HG02678 (cell line): ENCODE results near the gene GRID2.
"Not testable (repeated sequence)": the region's sequence is repeated elsewhere in the genome, so short reads cannot be mapped to it uniquely, and the experiment has no call there.

Source experiments
- ATAC-seq: cut with Tn5 transposase; IDR thresholded peaks from one replicate; pipeline ENCODE4 v1.9.1; 2021; ENCODE audit warnings: mild to moderate bottlenecking, moderate library complexity; ENCODE audit not compliant: unreplicated experiment

GRID2 gene

GRCh38 chr4:93646233-93646930 is 1342.6 kb downstream of the GRID2 start:
- peak; percentile 45 for ATAC-seq

DNA sequence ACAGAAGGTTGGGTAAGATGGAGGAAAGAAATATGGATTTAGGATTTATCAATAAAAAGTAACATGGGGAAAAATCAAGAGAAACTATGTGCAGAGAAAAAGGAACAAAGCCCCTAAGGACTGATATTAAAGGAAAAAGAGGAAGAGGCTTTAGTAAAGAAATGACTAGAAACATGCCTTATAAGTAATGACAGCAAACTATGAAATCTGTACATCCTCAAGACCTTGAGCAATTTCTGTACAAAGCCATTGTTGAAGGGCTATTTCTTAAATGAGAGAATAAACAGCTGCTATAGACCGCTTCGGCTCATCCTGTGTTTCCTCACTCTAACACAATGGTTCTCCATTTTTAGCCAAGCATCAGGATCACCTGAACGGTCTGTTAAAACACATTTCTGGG is 1344.5 kb downstream of the GRID2 start:
- no peak for ATAC-seq

GRCh38 chr4:93649828-93650227 is 1346.1 kb downstream of the GRID2 start:
- no peak for ATAC-seq

DNA sequence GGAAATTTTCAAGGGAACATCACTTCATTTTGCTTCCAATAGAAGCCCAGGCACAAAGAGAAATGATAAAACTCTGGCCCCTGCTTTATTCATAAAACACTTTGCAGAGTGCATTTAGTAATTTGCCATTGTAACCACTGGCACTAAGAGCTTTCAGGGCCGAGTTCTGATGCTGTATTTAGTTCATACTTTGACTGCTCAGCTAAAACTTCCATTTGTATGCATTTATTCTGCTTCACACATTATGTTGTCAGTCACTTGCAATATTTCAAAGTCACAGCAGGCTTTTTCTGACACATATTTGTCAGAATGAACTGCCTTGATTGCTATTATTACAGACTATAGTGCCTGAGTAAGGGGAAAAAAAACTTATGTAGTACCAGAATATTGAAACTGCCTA is 1350.4 kb downstream of the GRID2 start:
- no peak for ATAC-seq

- ATAC-seq: peak; percentile 53
Measured at GRCh38 chr4:93657527-93657926, 1353.8 kb downstream of the GRID2 start.

DNA sequence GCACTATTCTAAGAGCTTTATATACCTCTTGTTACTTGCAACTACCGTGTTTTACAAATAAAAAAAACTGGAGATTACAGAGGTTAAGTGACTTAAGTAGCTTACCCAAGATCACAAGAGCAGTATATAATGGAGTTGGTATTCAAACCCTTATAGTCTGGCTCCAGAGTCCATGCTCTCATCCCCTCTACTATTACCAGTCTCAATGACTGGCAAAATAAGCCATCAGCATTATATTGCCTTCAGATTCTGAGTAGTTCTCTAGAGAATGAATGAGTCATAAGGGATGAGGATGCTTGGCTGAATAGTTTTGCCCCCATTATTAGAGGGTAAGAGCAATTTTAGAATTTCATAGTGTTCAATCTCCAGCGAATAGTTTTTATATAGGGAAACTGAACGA is 1354.7 kb downstream of the GRID2 start:
- ATAC-seq: no peak

GRCh38 chr4:93659629-93660028 is 1355.9 kb downstream of the GRID2 start:
- ATAC-seq: no peak

- no peak for ATAC-seq
Measured at GRCh38 chr4:93660036-93660435, 1356.3 kb downstream of the GRID2 start.

- ATAC-seq: no peak
Measured at GRCh38 chr4:93670434-93670833, 1366.7 kb downstream of the GRID2 start.

DNA sequence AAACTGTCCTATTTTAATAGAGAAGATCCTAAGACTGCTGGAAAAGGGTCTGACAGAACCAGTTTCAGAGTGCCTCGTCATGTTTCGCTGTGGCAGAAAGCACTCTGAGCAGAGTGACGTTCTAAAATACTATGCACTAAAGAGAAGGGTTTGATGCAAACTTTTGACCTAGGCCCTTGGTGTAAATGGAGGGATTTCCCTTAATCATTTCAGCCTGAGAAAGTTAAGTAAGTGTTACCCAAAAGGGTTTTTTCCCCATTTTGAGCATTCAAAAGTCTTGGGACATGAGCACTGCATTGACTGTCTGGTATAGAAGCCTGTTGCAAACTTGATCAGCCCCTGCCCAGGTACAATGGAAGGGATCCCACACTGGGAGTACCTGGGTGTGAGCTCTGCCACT is 1367.3 kb downstream of the GRID2 start:
- ATAC-seq: no peak

DNA sequence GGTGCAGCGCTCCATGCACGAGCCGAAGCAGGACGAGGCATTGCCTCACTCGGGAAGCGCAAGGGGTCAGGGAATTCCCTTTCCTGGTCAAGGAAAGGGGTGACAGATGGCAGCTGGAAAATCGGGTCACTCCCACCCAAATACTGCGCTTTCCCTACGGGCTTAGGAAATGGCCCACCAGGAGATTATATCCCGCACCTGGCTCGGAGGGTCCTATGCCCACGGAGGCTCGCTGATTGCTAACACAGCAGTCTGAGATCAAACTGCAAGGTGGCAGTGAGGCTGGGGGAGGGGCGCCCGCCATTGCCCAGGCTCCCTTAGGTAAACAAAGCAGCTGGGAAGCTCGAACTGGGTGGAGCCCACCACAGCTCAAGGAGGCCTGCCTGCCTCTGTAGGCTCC is 1373.2 kb downstream of the GRID2 start:
- ATAC-seq: not testable (repeated sequence)

- ATAC-seq: no peak
Measured at GRCh38 chr4:93684571-93684970, 1380.8 kb downstream of the GRID2 start.

DNA sequence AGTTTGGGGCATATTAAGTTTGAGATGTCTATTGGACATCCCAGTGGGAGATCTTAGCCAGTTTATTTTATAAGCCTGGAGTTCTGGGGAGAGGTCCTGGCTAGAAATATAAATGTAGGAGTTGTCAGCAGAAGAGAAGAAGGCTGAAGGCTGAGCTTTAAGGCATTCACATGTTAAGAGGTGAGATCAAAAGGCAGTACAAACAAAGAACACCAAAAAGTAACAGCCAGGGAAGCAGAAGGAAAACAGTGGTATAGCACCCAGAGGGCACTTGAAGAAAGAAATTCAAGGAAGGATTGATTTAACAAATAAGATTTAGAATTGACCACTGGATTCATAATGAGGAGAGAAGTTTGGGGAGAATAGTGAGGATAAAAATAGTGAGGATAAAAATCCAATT is 1383.5 kb downstream of the GRID2 start:
- no peak for ATAC-seq

DNA sequence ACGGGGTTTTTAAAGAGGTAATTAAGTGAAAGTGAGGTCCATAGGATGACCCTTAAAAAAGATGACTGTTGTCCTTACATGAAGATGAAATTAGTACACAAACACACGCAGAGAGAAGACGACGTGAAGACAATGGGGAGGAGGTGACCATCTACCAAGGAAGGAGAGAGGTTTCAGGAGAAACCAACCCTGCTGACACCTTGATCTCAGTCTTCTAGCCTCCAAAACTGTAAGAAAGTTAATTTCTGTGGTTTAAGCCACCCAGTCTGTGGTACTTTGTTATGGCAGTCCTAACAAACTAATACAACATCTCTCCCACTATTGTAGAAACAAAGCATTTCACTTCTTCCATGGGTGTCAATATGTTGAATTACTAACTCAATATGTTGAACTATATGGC is 1385.2 kb downstream of the GRID2 start:
- no peak for ATAC-seq

DNA sequence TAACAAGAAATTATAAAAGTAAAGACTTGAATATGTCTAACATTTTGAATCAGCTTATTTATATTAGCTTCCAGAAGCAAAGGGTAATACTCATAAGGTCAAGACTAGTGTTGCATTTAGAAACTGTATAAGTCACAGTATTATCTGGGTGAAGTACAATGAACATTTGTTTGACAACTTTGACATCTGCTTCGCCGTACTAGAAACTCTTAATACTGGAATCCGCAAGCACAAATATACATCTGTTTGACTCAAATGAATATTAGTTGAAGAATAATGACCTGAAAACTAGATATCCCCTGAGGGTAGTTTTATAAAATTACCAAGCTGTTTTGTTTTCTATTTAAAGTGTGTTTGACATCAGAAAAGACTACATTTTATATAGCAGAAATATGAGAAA is 1389.4 kb downstream of the GRID2 start:
- ATAC-seq: no peak

DNA sequence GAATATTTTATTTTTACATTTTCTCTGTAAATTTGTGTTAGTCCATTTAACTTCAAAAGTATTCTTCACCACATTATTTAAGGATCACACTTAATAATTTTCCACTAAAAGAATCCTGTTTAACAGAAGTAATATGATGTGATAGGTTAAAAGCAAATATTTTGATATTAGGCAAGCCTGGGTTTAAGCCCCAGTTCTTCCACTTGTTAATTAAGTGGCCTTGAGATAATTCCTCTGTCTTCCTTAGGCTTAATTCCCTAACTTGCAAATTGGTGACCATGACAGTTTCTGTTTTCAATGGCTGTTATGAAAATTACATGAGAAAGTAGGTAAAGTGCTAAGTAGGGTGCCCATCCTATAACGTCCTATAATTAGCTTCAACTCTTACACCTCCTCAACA is 1394.9 kb downstream of the GRID2 start:
- ATAC-seq: no peak

GRCh38 chr4:93700571-93700970 is 1396.8 kb downstream of the GRID2 start:
- no peak for ATAC-seq

GRCh38 chr4:93710101-93710846 is 1406.5 kb downstream of the GRID2 start:
- ATAC-seq: peak; percentile 76

DNA sequence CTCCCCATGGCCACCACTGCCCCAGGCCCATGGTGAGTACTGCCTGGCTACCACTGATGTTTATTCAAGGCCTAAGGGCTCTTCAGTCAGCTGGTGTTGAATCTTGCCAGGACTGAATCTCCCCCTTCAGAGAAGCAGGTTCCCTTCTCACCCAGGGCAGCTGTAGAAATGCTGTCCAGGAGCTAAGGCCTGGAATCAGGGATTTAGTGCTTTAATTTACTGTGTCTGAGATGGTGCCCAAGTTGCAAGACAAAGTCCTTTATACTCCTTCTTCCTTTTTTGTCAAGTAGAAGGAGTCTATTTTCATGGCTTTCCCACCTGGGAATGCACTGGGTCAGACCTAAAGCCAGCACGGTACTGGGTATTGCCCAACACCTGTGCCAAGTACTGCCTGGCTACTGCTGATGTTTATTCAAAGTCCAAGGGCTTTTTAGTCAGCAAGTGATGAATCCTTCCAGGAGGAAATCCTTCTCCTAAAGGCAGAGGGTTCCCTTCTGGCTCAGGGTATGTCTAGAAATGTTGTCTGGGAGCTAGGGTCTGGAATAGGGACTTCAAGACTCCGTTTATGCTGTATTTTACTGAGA is 1407.2 kb downstream of the GRID2 start:
- ATAC-seq: peak; percentile 10

- no peak for ATAC-seq
Measured at GRCh38 chr4:93718233-93718632, 1414.5 kb downstream of the GRID2 start.

GRCh38 chr4:93719552-93719951 is 1415.8 kb downstream of the GRID2 start:
- ATAC-seq: no peak

- no peak for ATAC-seq
Measured at GRCh38 chr4:93722446-93722845, 1418.7 kb downstream of the GRID2 start.
